H1 (cell line): ENCODE measurements around the gene ZNF282. TPM values are rescaled to one million over a fixed set of nuclear protein-coding genes. Genes with fewer than 3 reads are reported as not detected.

Source experiments
- CTCF ChIA-PET: fragments of 300-600 bp; sonication (Branson Sonifier 250); formaldehyde crosslinking; loops from one replicate; lab custom pipeline; 2021; ENCODE audit not compliant: partially characterized antibody; lab: Charles Lee
- POLR2A ChIA-PET: fragments of 300-600 bp; sonication (Branson Sonifier 250); formaldehyde crosslinking; loops from one replicate; lab custom pipeline; 2021; ENCODE audit warnings: inconsistent platforms; ENCODE audit not compliant: partially characterized antibody; lab: Charles Lee
- DNase-seq, 2 experiments: peaks; one replicate each; pipeline versions ENCODE4 v3.0.0 to v3.0.0-alpha.2; 2010 to 2022; ENCODE audit warnings: low spot score in 2 of 2, low read depth in 1 of 2, mixed read lengths in 1 of 2
- FAIRE-seq: peaks from 2 replicates; lab custom pipeline; 2011; peaks lifted over from hg19 to GRCh38; lab: Jason Lieb, UNC
- H2AFZ ChIP-seq: 2 replicates; pipeline ENCODE4 v1.8.1; 2012; ENCODE audit warnings: low read length, inconsistent platforms
- H2AK5ac ChIP-seq: 2 replicates; pipeline ENCODE4 v1.6.1; 2013; ENCODE audit warnings: low read depth, low read length
- H2BK120ac ChIP-seq: replicated peaks from 2 replicates; pipeline ENCODE3; 2013; ENCODE audit warnings: low read depth, low read length, inconsistent platforms
- H2BK12ac ChIP-seq: 2 replicates; pipeline ENCODE4 v1.6.1; 2013; ENCODE audit warnings: low read depth, low read length
- H2BK15ac ChIP-seq: 2 replicates; pipeline ENCODE4 v1.6.1; 2013; ENCODE audit warnings: low read length
- H2BK20ac ChIP-seq: 2 replicates; pipeline ENCODE4 v1.6.1; 2013; ENCODE audit warnings: low read length
- H2BK5ac ChIP-seq: 2 replicates; pipeline ENCODE4 v1.6.1; 2013; ENCODE audit warnings: low read depth, low read length
- H3K14ac ChIP-seq: 2 replicates; pipeline ENCODE4 v1.6.1; 2013; ENCODE audit warnings: inconsistent platforms; ENCODE audit not compliant: insufficient read length
- H3K18ac ChIP-seq: 2 replicates; pipeline ENCODE4 v1.6.1; 2013; ENCODE audit warnings: low read length; ENCODE audit errors: extremely low read depth
- H3K23ac ChIP-seq: 2 replicates; pipeline ENCODE4 v1.6.1; 2013; ENCODE audit warnings: inconsistent platforms; ENCODE audit not compliant: insufficient read length
- H3K23me2 ChIP-seq: 2 replicates; pipeline ENCODE4 v1.6.1; 2013; ENCODE audit warnings: low read depth, low read length
- H3K27ac ChIP-seq: 2 replicates; pipeline ENCODE4 v1.6.1; 2011; ENCODE audit warnings: low read depth, low read length, inconsistent platforms
- H3K27me3 ChIP-seq, 4 experiments: replicated peaks in 1 of 4; 1 replicate in 1 of 4; 2 replicates in 3 of 4; pipeline versions ENCODE4 v1.6.1 to v1.8.1; 2011 to 2013; ENCODE audit warnings: low read length in 3 of 4, mild to moderate bottlenecking in 3 of 4, inconsistent platforms in 2 of 4, mixed read lengths in 2 of 4, moderate library complexity in 1 of 4; ENCODE audit not compliant: control insufficient read depth in 3 of 4, insufficient read depth in 3 of 4; ENCODE audit errors: extremely low read depth in 1 of 4
- H3K36me3 ChIP-seq, 4 experiments: 2 replicates each; pipeline versions ENCODE4 v1.6.1 to v1.8.1; 2011 to 2013; ENCODE audit warnings: mild to moderate bottlenecking in 4 of 4, low read length in 3 of 4, moderate library complexity in 2 of 4, control low read depth in 1 of 4, inconsistent platforms in 1 of 4; ENCODE audit not compliant: insufficient read depth in 4 of 4, control insufficient read depth in 2 of 4
- H3K4ac ChIP-seq: replicated peaks from 2 replicates; pipeline ENCODE3; 2013; ENCODE audit warnings: low read length, low read depth, mixed read lengths, inconsistent platforms; ENCODE audit not compliant: insufficient read length
- H3K4me1 ChIP-seq, 4 experiments: replicated peaks in 1 of 4; 1 replicate in 1 of 4; 2 replicates in 3 of 4; pipeline versions ENCODE4 v1.6.1 to v1.8.1; 2011 to 2013; ENCODE audit warnings: low read length in 3 of 4, inconsistent platforms in 2 of 4, mixed read lengths in 1 of 4; ENCODE audit not compliant: insufficient read depth in 4 of 4, control insufficient read depth in 3 of 4
- H3K4me2 ChIP-seq, 2 experiments: 2 replicates each; pipeline versions ENCODE4 v1.6.1 to v1.8.1; 2011 to 2013; ENCODE audit warnings: low read depth in 2 of 2, low read length in 2 of 2, control low read depth in 1 of 2, inconsistent platforms in 1 of 2, mild to moderate bottlenecking in 1 of 2; ENCODE audit not compliant: insufficient read depth in 1 of 2
- H3K4me3 ChIP-seq, 4 experiments: fragments of 200-600, 300-600 bp in 1 of 4; sonication (generic), shearing (Covaris generic), sonication (Bioruptor Twin) in 1 of 4; 2 replicates each; pipeline versions ENCODE4 v1.5.1 to v1.8.1; 2011 to 2016; ENCODE audit warnings: low read length in 4 of 4, low read depth in 3 of 4, control low read depth in 2 of 4, inconsistent platforms in 2 of 4, mild to moderate bottlenecking in 2 of 4, mixed read lengths in 1 of 4, moderate library complexity in 1 of 4; ENCODE audit not compliant: insufficient read depth in 2 of 4; ENCODE audit errors: extremely low read depth in 1 of 4
- H3K56ac ChIP-seq: replicated peaks from 2 replicates; pipeline ENCODE3; 2013; ENCODE audit warnings: low read depth, mild to moderate bottlenecking, mixed read lengths, low read length, inconsistent platforms; ENCODE audit not compliant: insufficient read length
- H3K79me1 ChIP-seq: 2 replicates; pipeline ENCODE4 v1.6.1; 2013; ENCODE audit warnings: low read depth, low read length, control low read depth
- H3K79me2 ChIP-seq, 2 experiments: 2 replicates each; pipeline versions ENCODE4 v1.6.1 to v1.8.1; 2012 to 2013; ENCODE audit warnings: low read length in 2 of 2, mild to moderate bottlenecking in 2 of 2, inconsistent platforms in 1 of 2; ENCODE audit not compliant: insufficient read depth in 2 of 2, control insufficient read depth in 1 of 2
- H3K9ac ChIP-seq, 4 experiments: replicated peaks in 1 of 4; 1 replicate in 1 of 4; 2 replicates in 3 of 4; pipeline versions ENCODE4 v1.6.1 to v1.8.1; 2011 to 2013; ENCODE audit warnings: low read depth in 3 of 4, low read length in 3 of 4, control low read depth in 2 of 4, mild to moderate bottlenecking in 2 of 4, moderate library complexity in 2 of 4, inconsistent platforms in 1 of 4; ENCODE audit errors: extremely low read depth in 1 of 4
- H3K9me3 ChIP-seq, 2 experiments: 2 replicates each; pipeline versions ENCODE4 v1.6.1 to v1.8.1; 2012 to 2013; ENCODE audit warnings: mild to moderate bottlenecking in 2 of 2, moderate library complexity in 2 of 2, control low read depth in 1 of 2, inconsistent platforms in 1 of 2, low read depth in 1 of 2, low read length in 1 of 2, mixed read lengths in 1 of 2; ENCODE audit not compliant: insufficient read depth in 2 of 2
- H4K20me1 ChIP-seq, 2 experiments: replicated peaks in 1 of 2; 2 replicates each; pipeline versions ENCODE3 to v1.8.1; 2011 to 2013; ENCODE audit warnings: inconsistent platforms in 2 of 2, low read length in 2 of 2, mild to moderate bottlenecking in 1 of 2; ENCODE audit not compliant: insufficient read depth in 2 of 2, control insufficient read depth in 1 of 2
- H4K5ac ChIP-seq: 2 replicates; pipeline ENCODE4 v1.6.1; 2013; ENCODE audit warnings: low read length, low read depth, mixed read lengths, inconsistent platforms; ENCODE audit not compliant: insufficient read length
- H4K8ac ChIP-seq: 2 replicates; pipeline ENCODE4 v1.8.0; 2013; ENCODE audit warnings: mild to moderate bottlenecking, moderate library complexity, low read length, inconsistent platforms; ENCODE audit not compliant: insufficient read depth; ENCODE audit errors: extremely low read depth
- H4K91ac ChIP-seq: replicated peaks from 2 replicates; pipeline ENCODE3; 2013; ENCODE audit warnings: low read length, mixed read lengths, inconsistent platforms; ENCODE audit not compliant: insufficient read length
- BACH1 ChIP-seq: IDR thresholded peaks from 2 replicates; pipeline ENCODE4 v1.6.1; 2012; ENCODE audit warnings: low read length, improper control_type of control experiment
- RBBP5 ChIP-seq: IDR thresholded peaks from 2 replicates; pipeline ENCODE4 v1.7.1; 2012; ENCODE audit warnings: low read depth, mild to moderate bottlenecking, inconsistent platforms, low read length, moderate library complexity, borderline replicate concordance
- SIN3A ChIP-seq, 2 experiments: IDR thresholded peaks in 1 of 2; conservative IDR thresholded peaks in 1 of 2; 2 replicates each; pipeline ENCODE4 v1.6.1; 2011 to 2012; ENCODE audit warnings: low read length in 2 of 2, improper control_type of control experiment in 1 of 2, low read depth in 1 of 2, mild to moderate bottlenecking in 1 of 2
- TAF1 ChIP-seq: IDR thresholded peaks from 2 replicates; pipeline ENCODE4 v1.6.1; 2011; ENCODE audit warnings: mild to moderate bottlenecking, low read depth, low read length
- TAF7 ChIP-seq: optimal IDR thresholded peaks from 2 replicates; pipeline ENCODE3; 2011; ENCODE audit warnings: low read depth, mild to moderate bottlenecking, inconsistent platforms, low read length, moderate library complexity, borderline replicate concordance
- WGBS, 2 experiments: shearing (Covaris generic) in 1 of 2; methylation state at CpG; one replicate each; pipeline versions ENCODE4 v1.1.6 to v1.1.7; 2013 to 2015; ENCODE audit warnings: low lambda C conversion rate in 2 of 2, mixed read lengths in 2 of 2, inconsistent platforms in 1 of 2, low coverage in 1 of 2, missing lambda C conversion rate in 1 of 2; ENCODE audit not compliant: insufficient replicate concordance in 2 of 2, insufficient coverage in 1 of 2, insufficient read length in 1 of 2; ENCODE audit errors: extremely low coverage in 1 of 2, missing lambda C conversion rate in 1 of 2; 5-methylcytosine and 5-hydroxymethylcytosine counted together
- polyA plus RNA-seq, 7 experiments: library from polyadenylated mRNA; depleted of rRNA in 3 of 7; stranded (reverse) in 5 of 7; unstranded in 2 of 7; fragments of >200 nt in 5 of 7; fragments of 200-250 nt in 2 of 7; gene quantifications; 1 replicate in 5 of 7; 2 replicates in 1 of 7; 4 replicates in 1 of 7; pipeline versions ENCODE4 v1.2.1 to v1.2.3, GENCODE V29; 2011 to 2013; ENCODE audit warnings: missing spikeins in 2 of 7, mixed read lengths in 2 of 7
- total RNA-seq: library from RNA; stranded (reverse); fragmentation: NEBNext Ultra II Directional; extraction: Animal tissue kit (Norgen Biotek cat#: 25700); gene quantifications from 2 replicates; pipeline ENCODE4 v1.2.1, GENCODE V29; 2021

ZNF282 gene
- total and polyA plus RNA-seq, 2 of the 8 experiments (the other 6 are each of a cell fraction or from before 2014, with no cell fraction given), result 16.9 to 36.3 TPM

GRCh38 chr7:149196705-149197171 is 1.4 kb downstream of the ZNF282 start:
- H2BK5ac ChIP-seq, result no peak overlapping the region
- peak overlapping the region; percentile 10 for H4K91ac ChIP-seq
- peaks cover 0 to 5% (median 4%) of the 10 kb centered on the region in 4 experiments; a peak in 5 of 7 replicates for H3K4me1 ChIP-seq
- H3K9ac ChIP-seq, result peak overlapping the region in 3 of 4 experiments; percentile 64 to 93 (median 91); a peak in 5 of 7 replicates
- WGBS, 2 experiments, result 66% methylated on average over 7 of the region's 7 CpGs; no CpG with 5 or more reads in 1 of the 2 experiments
- no peak overlapping the region for H3K27ac ChIP-seq
- no peak for TF ChIP-seq RBBP5
- no peak for TF ChIP-seq TAF1
- TF ChIP-seq TAF7, result no peak
- no peak for TF ChIP-seq BACH1
- no peak for TF ChIP-seq SIN3A (conservative IDR thresholded peaks at IDR 0.05 in 1 of 2, IDR thresholded peaks at IDR 0.05 in 1 of 2; ENCODE audit: low read depth in 1 of 2, low read length in 2 of 2)
- TF ChIP-seq, all 59 proteins: peak for 0
- Histone ChIP-seq H3K27me3 (no peaks in the 10 kb centered on the region), H2BK120ac (no peak overlapping the region), H3K79me2 (peaks cover 3 to 27% of the 10 kb centered on the region in 2 experiments; a peak in 3 of 4 replicates), H3K36me3 (peaks cover 20 to 35% (median 29%) of the 10 kb centered on the region in 4 experiments), H2AFZ (no peak overlapping the region), H4K20me1 (peaks cover 2 to 4% of the 10 kb centered on the region in 2 experiments), H2BK20ac (no peak overlapping the region), H2BK12ac (peak overlapping the region; percentile 27; the same call in 1 of the 2 replicates), H3K18ac (no peak overlapping the region), H2AK5ac (no peak overlapping the region), H3K14ac (no peak overlapping the region), H2BK15ac (no peak overlapping the region), H3K56ac (no peak overlapping the region), H3K4ac (peak overlapping the region; percentile 41), H3K23me2 (peaks cover 5% of the 10 kb centered on the region; the same call in 1 of the 2 replicates), H3K4me2 (peak overlapping the region; percentile 89 to 91), H3K9me3 (no peaks in the 10 kb centered on the region), H4K8ac (peak overlapping the region; percentile 7; the same call in 1 of the 2 replicates), H3K23ac (no peak overlapping the region), H4K5ac (no peak overlapping the region), H3K4me3 (peak overlapping the region; percentile 78 to 94 (median 88)), H3K79me1 (peaks cover 8% of the 10 kb centered on the region)
- POLR2A ChIA-PET, result interaction anchor here (0.9 to 7.8 kb wide), 10 partner anchors 8 to 131 kb away, joined by 3 to 82 read pairs (median 7); partner anchors contain the start of genes ZNF398 and ZNF783
- CTCF ChIA-PET, result interaction anchor here (0.8 to 2.9 kb wide), 5 partner anchors 13 to 226 kb away, joined by 3 to 8 read pairs (median 5); no protein-coding TSS in a partner anchor
- FAIRE-seq (no peak), DNase-seq (no peak)
